NT2/D1 (cell line): ENCODE data around the gene DSCAML1.

Source experiments
- DNase-seq: peaks from one replicate; pipeline ENCODE4 v3.0.0-alpha.2; 2011; ENCODE audit warnings: low read depth, low spot score
- H3K27me3 ChIP-seq: 2 replicates; pipeline ENCODE4 v1.6.0; 2011; ENCODE audit warnings: mild to moderate bottlenecking; ENCODE audit not compliant: insufficient read length, insufficient read depth
- H3K36me3 ChIP-seq: 2 replicates; pipeline ENCODE4 v1.6.1; 2011; ENCODE audit warnings: mild to moderate bottlenecking, low read length, mixed read lengths; ENCODE audit not compliant: insufficient read depth, insufficient read length
- H3K4me1 ChIP-seq: 2 replicates; pipeline ENCODE4 v1.5.1; 2011; ENCODE audit not compliant: insufficient read depth, insufficient read length
- H3K4me3 ChIP-seq: 2 replicates; pipeline ENCODE4 v1.5.1; 2011; ENCODE audit warnings: low read depth; ENCODE audit not compliant: insufficient read length
- H3K9ac ChIP-seq: 2 replicates; pipeline ENCODE4 v1.6.0; 2011; ENCODE audit warnings: low read depth; ENCODE audit not compliant: insufficient read length
- H3K9me3 ChIP-seq: 2 replicates; pipeline ENCODE4 v1.5.1; 2011; ENCODE audit warnings: mild to moderate bottlenecking, low read length; ENCODE audit not compliant: insufficient read depth
- SUZ12 ChIP-seq: IDR thresholded peaks from 2 replicates; pipeline ENCODE4 v1.6.1; 2011; ENCODE audit not compliant: insufficient read length, insufficient read depth; ENCODE audit errors: extremely low read depth
- YY1 ChIP-seq: IDR thresholded peaks from 2 replicates; pipeline ENCODE4 v1.6.1; 2011; ENCODE audit not compliant: insufficient read length, insufficient read depth
- ZNF274 ChIP-seq: IDR thresholded peaks from 2 replicates; pipeline ENCODE4 v1.6.1; 2011; ENCODE audit warnings: mild to moderate bottlenecking, low read depth, low read length

Gene DSCAML1

GRCh38 chr11:117824571-117825537 is 27.8 kb upstream of the DSCAML1 start, which contains the start of gene FXYD2:
Gene FXYD2, minus strand, starts transcription at chr11:117824744. Its CDS starts 66 bp downstream, at chr11:117824678.
- Histone ChIP-seq H3K9me3 (no peaks in the 10 kb centered on the region), H3K27me3 (no peaks in the 10 kb centered on the region), H3K36me3 (no peaks in the 10 kb centered on the region), H3K4me3 (no peak within 1 kb of the TSS), H3K9ac (no peak within 1 kb of the TSS), H3K4me1 (peaks cover 23% of the 10 kb centered on the region)
- no peak for DNase-seq
- TF ChIP-seq SUZ12 (no peak), ZNF274 (no peak), YY1 (no peak)

GRCh38 chr11:117823946-117824420 is 27.0 kb upstream of the DSCAML1 start:
- H3K4me3 ChIP-seq: no peak overlapping the region
- H3K9ac ChIP-seq: no peak overlapping the region

DNA sequence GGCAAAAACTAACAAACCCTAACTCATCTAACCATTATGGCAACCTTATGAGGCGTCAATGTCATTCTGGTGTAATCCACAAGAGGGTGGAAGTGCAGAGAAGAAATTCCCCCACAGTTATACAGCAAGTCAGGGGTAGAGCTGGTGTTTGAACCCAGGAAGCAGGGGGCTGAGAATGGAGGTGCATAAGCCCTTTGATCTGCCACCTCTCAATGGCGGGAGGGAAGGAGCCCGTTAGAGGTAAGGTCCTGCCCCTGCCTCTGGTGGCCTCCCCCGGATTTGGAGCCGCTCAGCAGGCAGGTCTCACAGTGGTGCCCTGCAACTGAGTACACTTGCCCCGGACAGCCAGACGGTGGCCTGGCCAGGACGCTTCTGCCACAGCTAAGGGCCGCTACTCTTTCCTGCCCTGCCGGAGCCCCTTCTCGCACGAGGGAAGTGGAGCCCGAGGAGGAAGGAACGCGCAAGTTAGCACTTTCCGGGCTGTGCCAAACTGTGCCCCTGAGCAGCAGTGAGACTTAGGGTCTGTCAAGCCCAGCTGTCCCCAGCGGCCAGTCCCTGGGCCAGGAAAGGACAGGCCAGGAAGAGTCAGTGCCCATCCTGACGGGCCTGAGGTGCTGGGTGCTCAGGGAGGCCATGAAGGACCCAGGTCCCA is 26.4 kb upstream of the DSCAML1 start:
- Histone ChIP-seq H3K4me3 (no peak overlapping the region), H3K9me3 (no peaks in the 10 kb centered on the region), H3K4me1 (peaks cover 23% of the 10 kb centered on the region), H3K36me3 (no peaks in the 10 kb centered on the region), H3K27me3 (no peaks in the 10 kb centered on the region), H3K9ac (no peak overlapping the region)
- no peak for TF ChIP-seq ZNF274
- no peak for TF ChIP-seq YY1
- no peak for TF ChIP-seq SUZ12
- DNase-seq: no peak

More at GRCh38 chr11:117823946-117824420, 27.0 kb upstream of the DSCAML1 start:
- TF ChIP-seq SUZ12 (no peak), ZNF274 (no peak), YY1 (no peak)
- Histone ChIP-seq H3K4me1 (peaks cover 25% of the 10 kb centered on the region), H3K9me3 (no peaks in the 10 kb centered on the region), H3K27me3 (no peaks in the 10 kb centered on the region), H3K36me3 (no peaks in the 10 kb centered on the region)
- DNase-seq: no peak

DNA sequence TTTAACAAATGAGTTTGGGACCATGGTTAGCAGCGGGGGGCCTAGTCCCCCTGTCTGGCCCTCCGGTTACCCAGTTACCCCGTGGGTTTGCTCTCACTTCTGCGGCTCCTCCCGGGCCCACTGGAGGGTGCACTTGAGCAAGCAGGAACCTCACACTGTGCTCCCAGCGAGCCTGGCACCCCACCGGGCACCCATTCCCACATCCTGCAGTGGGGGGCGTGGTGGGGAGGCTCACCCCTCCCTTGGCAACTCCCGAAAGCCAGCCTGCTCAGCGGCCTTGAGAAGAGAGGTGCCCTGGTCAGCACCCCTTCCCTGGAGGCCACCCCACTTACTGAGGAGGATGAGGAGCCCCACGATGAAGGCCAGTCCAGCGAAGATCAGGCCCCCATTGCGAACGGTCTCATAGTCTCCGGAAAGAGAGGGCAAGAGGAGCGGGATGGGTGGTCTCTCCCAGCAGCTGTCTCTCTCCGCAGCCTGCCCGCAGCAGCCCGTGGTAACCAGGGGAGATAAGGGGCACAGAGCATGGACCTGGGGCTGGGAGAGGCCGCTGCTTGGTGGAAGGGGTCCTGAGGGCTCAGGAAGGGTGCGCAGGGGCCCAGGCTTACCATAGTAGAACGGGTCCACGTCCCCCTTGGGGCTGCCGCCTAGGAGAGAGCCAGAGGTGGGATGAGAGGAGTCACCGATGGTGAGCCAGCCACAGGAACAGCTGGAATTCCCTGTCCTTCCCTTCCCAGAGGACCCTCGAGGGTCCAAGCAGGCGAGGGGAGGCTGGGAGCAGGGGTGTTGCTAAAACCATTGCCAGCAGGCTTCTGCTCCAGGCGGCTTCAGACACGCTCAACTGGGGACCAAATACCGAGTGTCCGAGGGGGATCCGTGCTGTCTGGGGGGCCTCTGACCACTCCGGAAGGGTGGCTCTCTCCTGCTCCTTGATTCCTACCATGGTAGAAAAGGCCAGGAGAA is 25.3 kb upstream of the DSCAML1 start:
- no peak for DNase-seq
- H3K4me1 ChIP-seq: peaks cover 19% of the 10 kb centered on the region
- TF ChIP-seq YY1 (no peak), ZNF274 (no peak), SUZ12 (no peak)
- no peaks in the 10 kb centered on the region for H3K9me3 ChIP-seq
- H3K27me3 ChIP-seq: no peaks in the 10 kb centered on the region
- H3K4me3 ChIP-seq: no peak overlapping the region
- no peak overlapping the region for H3K9ac ChIP-seq
- no peaks in the 10 kb centered on the region for H3K36me3 ChIP-seq

DNA sequence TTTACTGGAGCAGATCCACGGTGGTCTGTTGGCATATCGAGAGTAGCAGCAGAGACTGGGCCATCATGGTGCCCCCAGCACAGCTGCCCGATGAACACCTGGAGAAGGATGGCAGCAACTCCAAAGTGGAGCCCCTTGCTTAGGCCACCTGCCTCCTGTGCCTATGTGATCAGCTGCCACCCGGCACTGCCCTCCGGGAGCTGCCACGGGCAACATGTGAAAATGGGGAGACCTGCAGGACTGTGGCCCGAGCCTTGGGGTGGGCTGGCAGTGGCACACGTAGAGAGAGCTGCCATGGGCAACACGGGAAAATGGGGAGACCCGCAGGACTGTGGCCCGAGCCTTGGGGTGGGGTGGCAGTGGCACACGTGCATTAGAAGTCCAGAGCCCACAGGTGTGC is 24.4 kb upstream of the DSCAML1 start:
- peaks cover 22% of the 10 kb centered on the region for H3K4me1 ChIP-seq
- no peak for DNase-seq
- no peak overlapping the region for H3K9ac ChIP-seq
- no peaks in the 10 kb centered on the region for H3K27me3 ChIP-seq
- TF ChIP-seq ZNF274: no peak
- TF ChIP-seq SUZ12: no peak
- TF ChIP-seq YY1: no peak
- no peaks in the 10 kb centered on the region for H3K36me3 ChIP-seq
- H3K4me3 ChIP-seq: no peak overlapping the region
- no peaks in the 10 kb centered on the region for H3K9me3 ChIP-seq

GRCh38 chr11:117820516-117820915 is 23.5 kb upstream of the DSCAML1 start:
- DNase-seq: no peak
- TF ChIP-seq SUZ12 (no peak), YY1 (no peak), ZNF274 (no peak)
- Histone ChIP-seq H3K9me3 (no peaks in the 10 kb centered on the region), H3K9ac (no peak overlapping the region), H3K36me3 (no peaks in the 10 kb centered on the region), H3K4me1 (peaks cover 26% of the 10 kb centered on the region), H3K27me3 (no peaks in the 10 kb centered on the region), H3K4me3 (no peak overlapping the region)
